Right forelimb (tissue), 1 donor: ENCODE results near the gene PTPA.

Experiments
- DNase-seq: peaks from one replicate; pipeline ENCODE4 v3.0.0-alpha.2; 2018

PTPA gene

GRCh38 chr9:129084087-129084486 lies 27.1 kb upstream of the PTPA start:
- DNase-seq, result no peak

GRCh38 chr9:129089246-129089645 lies 22.0 kb upstream of the PTPA start:
- DNase-seq, result no peak

GRCh38 chr9:129093602-129094386 lies 17.4 kb upstream of the PTPA start:
- DNase-seq, result no peak

GRCh38 chr9:129094387-129095169 lies 16.6 kb upstream of the PTPA start:
- DNase-seq, result no peak

GRCh38 chr9:129095170-129095667 lies 16.0 kb upstream of the PTPA start:
- no peak for DNase-seq

- no peak for DNase-seq
Observed at GRCh38 chr9:129095908-129096307, 15.3 kb upstream of the PTPA start.

GRCh38 chr9:129097671-129098306 lies 13.4 kb upstream of the PTPA start:
- no peak for DNase-seq

- DNase-seq, result no peak
Observed at GRCh38 chr9:129098328-129098727, 12.9 kb upstream of the PTPA start.

- no peak for DNase-seq
Observed at GRCh38 chr9:129100383-129101169, 10.6 kb upstream of the PTPA start.

- DNase-seq, result no peak
Observed at GRCh38 chr9:129101279-129101678, 9.9 kb upstream of the PTPA start.

GRCh38 chr9:129102095-129102525 lies 9.1 kb upstream of the PTPA start:
- DNase-seq, result no peak

GRCh38 chr9:129102791-129103594 lies 8.2 kb upstream of the PTPA start:
- DNase-seq, result no peak

GRCh38 chr9:129103595-129103965 lies 7.6 kb upstream of the PTPA start:
- no peak for DNase-seq

GRCh38 chr9:129104051-129104450 lies 7.2 kb upstream of the PTPA start:
- no peak for DNase-seq

GRCh38 chr9:129105857-129106694 lies 5.1 kb upstream of the PTPA start:
- no peak for DNase-seq

- DNase-seq, result no peak
Observed at GRCh38 chr9:129107651-129108050, 3.6 kb upstream of the PTPA start.

GRCh38 chr9:129108083-129108804 lies 3.0 kb upstream of the PTPA start:
- DNase-seq, result no peak

GRCh38 chr9:129108805-129109536 lies 2.2 kb upstream of the PTPA start:
- no peak for DNase-seq

- no peak for DNase-seq
Observed at GRCh38 chr9:129109537-129109903, 1.7 kb upstream of the PTPA start.
